ENCODE data around the gene MPPED1.

The MPPED1 gene

DNA sequence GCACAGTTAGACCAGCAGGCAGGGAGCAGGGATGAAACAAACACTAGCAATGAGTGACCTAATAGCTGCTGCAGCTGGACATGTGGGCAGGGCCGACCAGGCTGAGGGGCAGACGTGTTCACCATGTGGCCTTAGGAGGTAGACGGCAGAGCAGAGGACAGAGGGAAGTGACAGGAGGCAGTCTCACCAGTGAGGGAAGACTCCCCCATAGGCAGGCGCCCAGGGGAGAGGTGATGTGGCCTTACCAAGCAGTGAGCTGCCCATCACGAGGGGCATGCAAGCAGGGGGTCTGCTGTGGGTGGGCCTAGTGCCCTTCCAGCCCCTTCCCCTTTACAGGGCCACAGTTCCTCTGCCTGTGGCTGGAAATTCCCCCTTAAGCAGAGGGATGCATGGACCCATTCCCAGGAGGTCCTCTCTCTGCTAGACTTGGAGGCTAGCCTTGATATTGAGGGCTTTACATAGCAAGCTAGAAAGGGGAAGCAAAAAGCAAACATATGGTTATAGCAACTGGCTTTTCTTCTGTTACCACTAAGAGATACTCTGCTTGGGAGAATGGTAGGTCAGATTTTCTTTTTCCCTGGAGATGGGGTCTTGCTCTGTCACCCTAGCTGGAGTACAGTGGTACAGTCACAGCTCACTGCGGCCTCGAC lies 67.6 kb downstream of the MPPED1 start:
- no peak for DNase-seq

DNA sequence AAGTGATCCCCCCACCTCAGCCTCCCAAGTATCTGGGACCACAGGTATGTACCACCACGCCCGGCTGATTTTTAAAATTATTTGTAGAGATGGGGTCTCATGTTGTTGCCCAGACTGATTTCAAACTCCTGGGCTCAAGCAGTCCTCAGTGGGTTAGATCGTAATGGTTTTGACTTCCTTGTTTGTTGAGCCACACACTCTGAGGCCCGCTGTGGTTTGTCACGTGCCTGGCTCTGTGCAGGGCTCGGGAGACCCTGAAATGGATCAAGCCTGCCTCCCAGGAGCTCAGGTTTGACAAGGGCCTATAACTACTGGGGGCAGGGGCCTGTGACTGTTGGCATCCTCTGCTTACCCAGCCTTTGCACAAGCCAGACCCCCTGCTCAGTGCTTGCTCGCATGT lies 68.1 kb downstream of the MPPED1 start:
- no peak for DNase-seq

DNA sequence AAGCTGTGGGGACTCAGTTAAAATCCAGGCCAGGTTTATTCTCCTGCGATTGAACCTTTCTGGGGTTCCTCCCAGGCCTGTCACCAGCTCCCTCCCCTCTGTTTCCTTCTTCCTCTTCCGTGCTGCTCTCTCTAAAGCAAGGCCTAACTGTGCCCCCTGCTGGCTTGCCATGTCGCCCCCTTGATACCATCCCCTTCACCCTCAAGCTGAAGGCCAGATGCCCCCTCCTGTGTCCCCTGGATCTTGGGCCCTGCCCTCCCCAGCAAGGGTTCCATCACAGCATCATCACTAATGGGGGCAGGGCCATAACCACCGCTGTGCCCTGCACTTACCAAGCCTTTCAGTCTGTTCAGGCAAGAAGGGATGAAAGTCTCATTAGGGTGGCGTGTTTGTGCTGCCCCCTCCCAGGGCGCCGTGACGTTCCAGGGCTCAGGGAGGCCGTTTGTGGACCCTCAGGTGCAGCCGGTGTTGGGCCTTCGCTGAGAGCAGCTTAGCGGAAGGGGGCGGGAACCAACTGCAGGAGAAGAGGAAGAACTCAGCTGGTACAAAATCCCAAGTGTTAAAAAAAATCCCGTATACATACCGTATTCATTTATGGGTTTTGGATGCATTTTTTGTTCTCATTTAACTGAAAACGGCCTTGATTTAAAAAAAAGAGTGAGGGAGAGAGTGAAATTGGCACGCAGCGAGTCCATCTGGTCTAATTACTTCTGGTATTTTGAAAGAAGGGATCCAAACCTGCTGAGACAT lies 69.9 kb downstream of the MPPED1 start:
- DNase-seq = no peak

DNA sequence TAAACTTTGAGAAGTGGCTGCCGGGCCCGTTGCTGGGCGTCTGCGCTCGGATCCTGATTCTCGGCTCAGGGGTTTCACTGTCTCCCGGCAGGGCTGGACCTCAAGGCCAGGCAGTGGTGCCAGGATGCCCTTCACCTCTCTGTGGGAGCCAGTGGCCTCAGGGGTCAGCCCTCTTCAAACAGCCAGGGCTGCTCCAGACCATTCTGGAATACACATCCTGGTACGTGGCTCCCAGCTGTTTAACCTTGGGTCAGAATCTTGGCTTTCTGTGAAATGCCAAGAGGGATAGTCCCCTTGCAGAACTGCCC lies 70.5 kb downstream of the MPPED1 start:
- no peak for DNase-seq

DNA sequence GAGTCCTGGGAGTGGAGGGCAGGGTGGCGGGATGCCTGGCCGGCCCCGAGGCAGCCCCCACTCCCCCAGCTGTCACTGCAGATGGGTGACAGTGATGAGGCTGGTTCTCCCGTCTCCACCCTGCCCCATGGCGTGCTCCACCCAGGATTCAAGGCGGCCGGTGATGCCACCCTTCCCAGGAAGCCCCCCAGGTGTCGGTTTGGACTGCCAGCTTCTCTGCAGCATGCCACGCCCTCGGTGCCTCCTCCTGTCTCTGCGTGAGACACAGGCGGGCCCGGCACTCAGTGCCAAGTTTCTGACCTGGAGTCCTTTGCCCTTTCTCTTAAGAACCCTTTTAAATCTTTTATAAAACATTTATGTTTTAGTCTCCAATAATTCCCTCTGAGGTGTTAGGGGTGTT lies 71.5 kb downstream of the MPPED1 start:
- DNase-seq = no peak

DNA sequence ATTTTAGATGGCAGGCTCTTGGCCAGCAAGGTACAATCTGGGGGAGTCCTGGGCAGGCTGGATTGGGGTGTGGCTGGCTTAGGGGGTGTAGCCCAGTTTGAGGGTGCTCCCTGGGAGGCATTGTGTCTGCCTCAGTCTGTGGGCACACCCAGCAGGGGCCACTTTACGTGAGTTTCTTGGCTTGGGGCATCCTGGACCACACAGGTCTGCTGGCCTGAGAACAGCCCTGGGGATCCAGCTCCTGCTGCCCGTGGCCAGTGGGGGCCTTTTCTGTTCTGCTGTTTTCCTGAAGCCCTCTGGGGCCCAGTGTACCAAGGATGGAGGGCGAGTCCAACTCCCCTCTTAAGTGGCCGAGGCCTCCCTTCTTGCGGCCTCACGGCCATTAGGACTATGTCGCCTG lies 71.9 kb downstream of the MPPED1 start:
- no peak for DNase-seq

DNA sequence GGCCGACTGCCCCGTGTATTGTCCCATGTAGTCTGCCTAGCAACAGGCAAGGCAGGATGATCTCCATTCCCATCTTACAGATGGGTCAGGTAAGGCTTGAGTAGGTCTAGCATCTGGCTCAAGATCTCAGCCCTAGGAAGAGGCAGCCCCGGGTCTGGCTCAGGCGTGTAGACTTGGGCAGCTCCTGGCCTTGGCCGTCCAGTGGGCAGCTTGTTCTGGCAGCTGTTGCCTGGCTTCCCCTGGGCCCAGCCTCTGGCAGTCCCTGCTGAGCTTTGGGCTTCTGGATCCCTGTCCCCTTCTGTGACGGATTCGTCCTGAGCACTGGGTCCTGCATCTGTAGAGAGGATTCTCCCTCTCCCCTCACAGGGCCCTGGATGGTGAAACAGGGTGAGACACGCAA lies 72.4 kb downstream of the MPPED1 start:
- no peak for DNase-seq

DNA sequence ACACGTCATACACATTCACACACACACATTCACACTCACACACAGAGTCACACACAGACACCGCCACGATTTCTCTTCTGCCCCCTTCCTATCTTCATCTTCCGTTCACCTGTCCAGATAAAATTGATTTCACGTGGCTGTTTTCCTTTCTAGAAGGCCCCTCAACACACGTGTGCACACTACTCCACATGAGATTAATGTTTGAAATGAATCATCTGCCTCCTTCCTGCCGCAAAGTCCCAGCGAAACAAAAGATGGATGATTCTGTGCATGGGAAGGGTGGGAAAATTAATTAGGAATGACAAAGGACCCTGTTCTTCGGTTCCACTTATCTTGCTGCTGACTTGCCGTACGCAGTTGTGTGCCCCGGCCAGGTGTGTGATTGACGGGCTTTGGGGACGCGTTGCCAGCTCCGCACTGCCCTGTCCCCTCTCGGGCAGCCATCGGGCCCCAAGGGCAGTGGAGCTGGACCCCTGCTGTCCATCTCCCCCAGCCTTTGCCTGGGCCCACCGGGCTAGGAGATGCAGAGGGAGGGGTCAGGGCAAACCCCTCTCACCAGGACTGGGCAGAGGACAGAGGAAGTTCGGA lies 73.8 kb downstream of the MPPED1 start:
- DNase-seq = no peak

DNA sequence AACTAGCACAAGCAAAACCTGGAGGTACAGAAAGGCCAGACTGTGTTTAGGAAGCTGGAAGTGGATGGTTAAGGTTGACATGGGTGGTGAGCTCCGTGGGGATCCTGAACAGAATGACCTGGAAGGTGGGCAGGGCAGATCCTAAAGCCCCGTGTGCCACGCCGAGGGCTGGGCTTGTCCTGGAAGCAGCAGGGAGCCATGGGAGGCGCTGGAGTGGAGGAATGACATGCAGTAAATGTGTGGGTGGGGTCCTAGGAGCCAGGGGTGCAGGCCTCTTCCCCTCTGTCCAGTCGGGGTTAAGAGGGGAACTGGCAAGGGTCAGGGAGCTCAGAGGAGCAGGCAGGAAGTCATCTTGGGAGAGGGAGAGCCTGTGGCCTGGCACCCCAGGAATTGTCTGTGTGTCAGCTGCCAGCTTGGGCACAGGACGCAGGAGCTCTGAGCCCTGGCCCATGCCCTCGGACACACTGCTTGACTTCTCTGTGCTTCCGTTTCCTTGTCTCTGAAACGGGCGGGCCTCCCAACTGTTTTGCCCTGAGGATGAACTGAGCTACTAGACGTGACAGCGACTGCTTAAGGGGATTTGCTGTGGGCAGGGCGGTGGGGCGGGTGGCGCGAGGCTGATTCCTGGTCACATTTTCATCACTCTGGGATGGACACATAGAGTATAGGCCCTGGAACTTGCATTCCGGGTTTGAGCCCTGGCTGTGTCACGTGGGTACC lies 75.7 kb downstream of the MPPED1 start:
- DNase-seq = no peak

DNA sequence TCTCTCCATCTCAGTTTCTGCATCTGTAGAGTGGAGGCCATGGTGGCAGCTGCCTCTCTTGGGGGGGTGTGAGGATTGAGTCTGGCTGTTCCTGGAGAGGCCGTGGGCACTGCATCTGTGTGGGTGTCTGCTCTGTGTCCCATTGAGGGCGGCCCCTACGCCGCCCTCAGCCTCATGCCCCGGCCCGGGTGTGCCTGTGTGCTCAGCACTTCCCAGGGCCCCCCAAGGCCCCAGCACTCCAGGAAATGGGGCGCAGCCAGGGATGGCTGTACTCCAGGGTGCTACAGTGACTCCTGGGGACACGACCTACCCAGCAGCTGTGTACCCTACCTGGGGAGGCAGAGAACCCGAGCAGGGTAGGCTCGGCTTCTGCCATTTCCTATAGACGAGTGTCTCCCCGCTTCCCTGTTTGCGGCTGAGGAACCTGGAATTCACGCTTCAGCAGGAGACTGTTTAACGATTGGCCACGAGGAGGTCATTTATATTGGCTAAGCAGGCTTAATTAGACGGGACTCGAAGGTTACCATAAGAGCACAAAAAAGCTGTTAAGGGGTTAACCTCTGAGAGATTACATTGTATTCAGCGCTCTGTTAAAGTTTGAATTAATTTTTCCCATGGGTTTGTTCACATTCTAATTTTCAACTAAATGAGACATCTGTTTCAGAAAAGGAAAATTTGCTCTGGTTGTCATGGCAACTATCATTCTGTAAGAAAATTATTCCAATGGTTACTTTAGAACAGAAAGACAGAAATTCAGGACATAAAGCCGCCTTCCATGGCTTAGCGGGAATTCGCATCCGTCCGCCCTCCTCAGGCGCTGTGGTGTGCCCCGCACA lies 76.4 kb downstream of the MPPED1 start:
- no peak for DNase-seq

DNA sequence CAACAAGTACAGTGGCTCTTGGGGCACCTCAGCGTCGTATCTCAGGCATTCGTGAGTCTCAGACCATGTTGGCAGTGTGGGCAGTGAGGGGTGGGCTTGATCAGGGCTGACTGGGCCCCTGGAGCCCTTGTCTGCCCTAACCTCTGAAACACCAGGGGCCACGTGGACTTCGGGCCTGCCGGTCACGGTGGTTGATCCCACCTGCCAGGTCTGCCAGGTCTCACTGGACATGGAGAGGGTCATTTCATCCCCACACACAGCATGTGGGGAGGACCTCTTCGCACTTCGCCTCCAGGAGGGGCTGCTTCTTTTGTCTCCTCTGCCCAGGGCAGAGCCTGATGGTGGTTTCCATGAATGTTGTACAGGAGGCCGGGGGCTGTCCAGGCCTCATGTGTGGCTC lies 77.1 kb downstream of the MPPED1 start:
- no peak for DNase-seq

DNA sequence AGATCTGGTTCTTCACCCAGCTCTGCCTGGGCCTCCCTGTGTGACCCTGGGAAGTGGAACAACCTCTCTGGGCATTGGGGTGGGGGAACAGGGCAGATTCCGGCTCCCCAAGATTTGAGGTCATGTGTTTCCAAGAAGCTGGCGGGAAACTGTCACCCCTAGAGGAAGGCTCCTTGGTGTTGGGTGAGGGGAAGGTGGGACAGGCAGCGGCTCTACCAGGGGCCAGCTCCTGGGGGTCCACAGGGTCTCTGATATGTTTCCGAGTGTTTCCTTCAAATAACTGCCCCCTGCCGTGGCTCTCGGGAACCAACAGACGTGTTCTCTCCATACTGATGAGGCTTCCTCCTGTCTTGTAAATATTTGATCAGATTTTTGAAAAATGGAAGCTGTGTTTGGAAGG lies 78.5 kb downstream of the MPPED1 start:
- no peak for DNase-seq

DNA sequence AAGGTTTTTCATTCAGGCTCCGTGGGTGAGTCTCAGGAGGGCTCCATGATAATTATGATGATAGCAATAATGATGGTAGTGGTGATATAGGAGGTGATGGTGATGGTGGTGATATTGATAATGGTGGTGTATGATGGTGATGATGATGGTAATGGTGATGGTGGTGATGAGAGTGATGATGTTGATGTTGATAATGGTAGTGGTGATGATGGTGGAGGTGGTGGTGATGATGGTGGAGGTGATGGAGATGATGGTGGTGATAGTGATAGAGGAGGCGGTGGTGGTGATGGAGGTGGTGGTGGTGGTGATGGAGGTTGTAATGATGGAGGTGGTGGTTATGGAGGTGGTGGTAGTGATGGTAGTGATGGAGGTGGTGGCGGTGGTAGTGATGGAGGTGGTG lies 79.4 kb downstream of the MPPED1 start:
- no peak for DNase-seq

DNA sequence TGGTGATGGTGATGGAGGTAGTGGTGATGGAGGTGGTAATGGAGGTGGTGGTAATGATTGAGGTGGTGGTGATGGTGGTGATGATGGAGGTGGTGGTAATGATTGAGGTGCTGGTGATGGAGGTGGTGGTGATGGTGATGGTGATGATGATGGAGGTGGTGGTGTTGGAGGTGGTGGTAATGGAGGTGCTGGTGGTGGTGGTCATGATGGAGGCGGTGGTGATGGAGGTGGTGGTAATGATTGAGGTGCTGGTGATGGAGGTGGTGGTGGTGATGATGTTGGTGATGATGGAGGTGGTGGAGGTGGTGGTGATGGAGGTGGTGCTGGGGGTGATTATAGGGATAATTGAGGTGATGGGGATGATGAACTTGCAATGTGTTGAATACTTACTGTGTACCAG lies 79.9 kb downstream of the MPPED1 start:
- DNase-seq = no peak

DNA sequence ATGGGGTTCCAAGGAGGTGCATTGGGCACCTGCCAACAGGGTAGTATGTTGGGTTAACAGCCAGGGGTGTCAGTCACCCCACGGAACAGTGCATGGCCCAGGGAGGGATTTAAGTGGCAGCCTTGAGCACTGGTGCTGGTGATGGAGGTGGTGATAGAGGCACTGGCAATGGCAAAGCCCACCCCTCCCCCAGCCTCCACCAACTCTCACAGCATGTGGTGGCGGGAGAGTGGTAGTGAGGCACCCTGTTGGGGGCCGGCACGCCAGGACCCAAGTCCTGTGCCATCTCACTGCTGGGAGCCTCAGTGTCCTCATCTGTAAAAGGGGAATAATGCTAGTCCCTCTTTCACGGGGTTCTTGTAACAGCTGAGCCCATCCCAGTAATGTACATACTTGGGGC lies 81.5 kb downstream of the MPPED1 start:
- no peak for DNase-seq

DNA sequence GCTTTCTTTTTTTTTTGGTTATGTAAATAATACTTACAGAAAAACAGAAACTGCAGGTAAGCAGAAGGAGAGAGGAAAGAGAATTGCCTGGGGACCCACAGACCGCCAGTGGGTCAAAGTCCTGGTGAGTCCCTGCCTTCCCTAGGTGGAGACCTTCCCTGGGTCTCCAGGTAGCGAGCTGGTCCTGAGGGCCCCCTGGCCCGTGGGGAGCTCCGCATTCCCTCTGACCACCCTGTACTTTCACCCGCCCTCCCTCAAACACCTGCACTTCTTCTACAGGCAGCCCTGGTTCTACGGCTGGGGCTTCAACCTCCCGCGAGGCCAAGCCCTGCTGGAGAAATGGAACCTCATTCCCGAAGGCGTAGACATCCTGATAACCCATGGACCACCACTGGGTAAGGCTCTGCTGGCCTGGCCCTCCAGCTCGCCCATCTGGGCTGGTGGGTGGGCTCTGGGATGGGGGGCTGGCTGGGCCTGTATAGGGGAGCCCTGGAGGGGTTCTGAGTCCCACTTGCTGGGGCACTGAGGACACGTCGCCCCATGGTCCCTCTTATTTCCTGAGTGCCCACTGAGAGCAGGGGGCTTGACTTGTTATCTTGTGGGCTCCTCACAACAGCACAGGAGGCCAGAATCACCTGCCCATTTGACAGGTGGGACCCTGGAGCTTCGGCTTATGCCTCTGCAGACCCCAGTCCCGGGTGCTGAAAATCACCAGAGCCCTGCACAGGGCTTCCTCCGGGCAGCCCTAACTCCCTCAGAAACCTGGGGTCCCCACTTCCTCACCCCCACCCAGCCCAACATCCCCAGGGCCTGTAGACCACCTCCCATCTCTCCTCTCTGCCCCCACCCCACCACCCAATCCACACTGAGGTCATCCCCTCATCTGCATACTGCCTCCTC lies 86.4 kb downstream of the MPPED1 start:
- DNase-seq = no peak

DNA sequence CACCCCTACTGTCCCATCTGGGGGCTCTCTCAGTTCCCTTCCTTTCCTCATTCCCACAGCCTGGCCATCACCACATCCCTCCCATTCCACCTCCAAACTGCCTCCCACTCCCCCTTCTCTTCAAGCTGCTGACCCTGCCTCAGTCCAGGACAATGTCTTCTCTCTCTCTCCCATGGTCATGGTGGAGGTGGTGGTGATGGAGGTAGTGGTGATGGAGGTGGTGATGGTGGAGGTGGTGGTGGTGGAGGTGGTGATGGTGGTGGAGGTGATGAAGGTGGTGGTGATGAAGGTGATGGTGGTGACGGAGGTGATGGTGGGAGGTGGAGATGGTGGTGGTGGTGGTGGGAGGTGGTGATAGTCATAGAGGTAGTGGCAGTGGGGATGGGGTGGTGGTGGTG lies 87.0 kb downstream of the MPPED1 start:
- no peak for DNase-seq

DNA sequence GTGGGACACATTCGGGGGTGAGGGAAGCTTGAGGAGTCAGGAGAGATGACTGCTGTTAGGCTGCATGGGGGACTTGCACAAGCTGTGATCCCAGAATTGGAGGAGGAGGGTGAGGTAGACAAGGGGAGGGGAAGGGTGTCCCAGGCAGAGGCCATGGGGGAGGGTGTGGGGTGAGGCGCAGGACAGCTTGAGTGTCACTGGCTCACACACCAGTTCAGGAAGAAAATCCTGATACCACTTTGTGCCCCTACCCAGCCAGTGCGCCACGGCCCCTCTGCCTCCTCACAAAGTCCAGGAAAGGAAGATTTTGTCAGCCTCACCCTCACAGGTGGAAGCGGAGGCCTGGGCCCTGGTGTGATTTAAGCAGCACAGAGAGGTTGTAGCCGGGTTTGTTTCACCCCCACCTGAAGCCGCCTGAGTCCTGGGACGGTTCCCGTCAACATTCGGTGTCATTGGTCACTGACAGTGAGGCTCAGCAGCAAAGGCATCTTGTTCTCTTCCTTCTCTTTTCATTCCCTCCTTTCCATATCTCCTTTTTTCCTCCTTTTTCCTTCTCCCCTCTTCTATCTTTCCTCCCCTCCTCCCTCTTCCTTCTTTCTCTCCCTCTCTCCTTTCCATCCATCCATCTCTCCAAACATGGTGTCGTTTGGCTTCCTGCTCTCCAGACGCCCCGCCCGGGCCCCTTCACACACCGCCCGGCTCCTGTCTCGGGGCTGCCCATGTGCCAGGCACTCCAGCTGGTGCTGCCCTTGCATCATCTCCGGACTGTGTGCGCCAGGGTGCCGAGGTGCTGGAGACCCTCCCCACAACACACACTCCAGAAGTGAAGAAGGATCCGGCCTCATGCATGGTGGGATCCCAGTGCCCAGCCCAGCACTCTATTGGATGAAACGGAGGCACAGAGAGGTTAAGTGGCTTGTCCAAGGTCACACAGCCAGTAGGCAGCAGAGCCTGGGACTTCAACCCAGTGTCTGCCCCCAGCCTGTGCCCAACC lies 89.3 kb downstream of the MPPED1 start:
- no peak for DNase-seq

DNA sequence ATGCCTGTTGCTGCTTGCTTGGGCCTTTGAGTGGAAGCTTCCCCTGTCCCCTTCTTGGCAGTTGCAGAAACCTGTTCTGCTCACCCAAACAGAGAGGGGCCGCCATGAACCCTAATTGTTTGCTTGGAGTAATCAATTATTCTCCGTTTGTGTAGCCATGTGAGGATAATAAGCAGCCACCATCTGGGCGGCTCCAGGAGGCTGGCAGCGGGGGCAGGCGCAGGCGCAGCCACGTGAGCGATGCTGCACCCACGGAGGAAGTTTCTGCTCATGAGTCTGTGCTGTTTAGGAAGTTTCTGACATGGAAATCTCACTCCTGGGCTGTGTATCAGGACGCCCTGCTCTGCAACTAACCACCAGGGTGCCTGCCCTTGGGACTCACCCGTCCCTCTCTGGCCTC lies 90.1 kb downstream of the MPPED1 start:
- no peak for DNase-seq

DNA sequence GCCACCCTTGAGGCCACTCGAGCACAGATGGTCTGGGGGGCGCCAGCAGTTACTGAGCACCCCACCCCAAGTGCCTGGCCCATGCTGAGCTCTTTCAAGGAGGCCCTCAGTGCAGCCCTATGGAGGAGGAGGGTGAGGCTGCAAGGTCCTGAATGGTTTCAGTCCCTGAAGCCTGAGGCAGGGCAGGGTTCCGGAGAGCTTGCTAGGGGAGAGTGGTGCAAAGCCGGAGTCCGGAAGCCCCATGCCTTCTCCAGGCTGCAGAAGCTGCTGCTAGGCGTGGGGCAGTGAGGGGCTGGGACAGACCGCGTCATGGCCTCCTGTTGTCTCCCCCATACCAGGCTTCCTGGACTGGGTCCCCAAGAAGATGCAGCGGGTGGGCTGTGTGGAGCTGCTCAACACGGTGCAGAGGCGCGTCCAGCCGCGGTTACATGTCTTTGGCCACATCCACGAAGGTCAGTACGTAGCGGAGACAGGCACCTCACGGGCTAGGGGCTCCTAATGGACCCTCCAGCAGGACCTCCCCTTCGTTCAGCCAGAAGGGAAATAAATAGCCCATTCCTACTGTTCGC lies 90.6 kb downstream of the MPPED1 start:
- DNase-seq = no peak
